HepG2 (cell line): ENCODE data around the gene CDK3. TPM values are rescaled to one million over a fixed set of nuclear protein-coding genes. Genes with fewer than 3 reads are reported as not detected.
A peak's percentile ranks its signal among the peaks of the same experiment; 100 is the strongest.

Source experiments
- CC2D1A ChIP-seq: sonication (generic); formaldehyde crosslinking; IDR thresholded peaks from 2 replicates; pipeline ENCODE4 v1.8.1; 2023; ENCODE audit warnings: mild to moderate bottlenecking, missing genetic modification reagents
- HNF1A ChIP-seq, 2 experiments: sonication (generic) in 1 of 2; formaldehyde crosslinking in 1 of 2; IDR thresholded peaks; 2 replicates each; pipeline versions ENCODE4 v1.4.0 to v1.6.1; 2016 to 2020; ENCODE audit warnings: borderline replicate concordance in 1 of 2, low read depth in 1 of 2, mild to moderate bottlenecking in 1 of 2, missing genetic modification reagents in 1 of 2
- IKZF5 ChIP-seq: IDR thresholded peaks from 2 replicates; pipeline ENCODE4 v1.6.1; 2018; ENCODE audit warnings: missing genetic modification reagents, mild to moderate bottlenecking, missing compliant biosample characterization
- PITX1 ChIP-seq: sonication (generic); formaldehyde crosslinking; IDR thresholded peaks from 2 replicates; pipeline ENCODE4 v1.5.1; 2020; ENCODE audit warnings: mild to moderate bottlenecking, missing genetic modification reagents
- PPARG ChIP-seq: conservative IDR thresholded peaks from 2 replicates; pipeline ENCODE4 v1.6.1; 2016; ENCODE audit warnings: missing biosample characterization, missing genetic modification reagents
- SKIL ChIP-seq: sonication (generic); formaldehyde crosslinking; IDR thresholded peaks from 2 replicates; pipeline ENCODE4 v1.8.0; 2022; ENCODE audit warnings: missing genetic modification reagents, mild to moderate bottlenecking, moderate library complexity, borderline replicate concordance
- SRSF9 ChIP-seq: fragments of 200-400 bp; formaldehyde crosslinking; IDR thresholded peaks from 2 replicates; pipeline ENCODE4 v1.6.1; 2018; ENCODE audit warnings: borderline replicate concordance, mild to moderate bottlenecking, low read depth, low read length; ENCODE audit not compliant: insufficient read depth, poor library complexity, severe bottlenecking
- TBX3 ChIP-seq: fragments of 450-650 bp; IDR thresholded peaks from 2 replicates; pipeline ENCODE4 v1.6.1; 2017; ENCODE audit warnings: antibody characterized with exemption, mild to moderate bottlenecking, inconsistent platforms, borderline replicate concordance
- ZKSCAN5 ChIP-seq: sonication (generic); formaldehyde crosslinking; IDR thresholded peaks from 2 replicates; pipeline ENCODE4 v1.5.1; 2020; ENCODE audit warnings: mild to moderate bottlenecking, missing genetic modification reagents
- ZNF543 ChIP-seq: sonication (generic); formaldehyde crosslinking; IDR thresholded peaks from 2 replicates; pipeline ENCODE4 v1.4.0; 2020; ENCODE audit warnings: mild to moderate bottlenecking, missing genetic modification reagents
- ZNF710 ChIP-seq: sonication (generic); formaldehyde crosslinking; IDR thresholded peaks from 2 replicates; pipeline ENCODE4 v1.5.0; 2020; ENCODE audit warnings: mild to moderate bottlenecking, missing genetic modification reagents, borderline replicate concordance
- ZNF720 ChIP-seq: sonication (generic); formaldehyde crosslinking; IDR thresholded peaks from 2 replicates; pipeline ENCODE4 v1.4.0; 2020; ENCODE audit warnings: missing genetic modification reagents
- ZNF777 ChIP-seq: sonication (generic); formaldehyde crosslinking; IDR thresholded peaks from 2 replicates; pipeline ENCODE4 v1.4.0; 2020; ENCODE audit warnings: missing genetic modification reagents
- ZNF800 ChIP-seq: sonication (generic); formaldehyde crosslinking; IDR thresholded peaks from 2 replicates; pipeline ENCODE4 v1.4.0; 2020; ENCODE audit warnings: missing genetic modification reagents
- polyA plus RNA-seq, 8 experiments: library from polyadenylated mRNA; depleted of rRNA in 3 of 8; stranded (reverse) in 7 of 8; unstranded in 1 of 8; fragments of >200 nt; fragmentation: Illumina TruSeq in 4 of 8; extraction: Trizol in 4 of 8; gene quantifications; 2 replicates each; pipeline versions ENCODE4 v1.2.1 to v1.2.3, GENCODE V29; 2011 to 2016; ENCODE audit warnings: low read depth in 4 of 8, missing spikeins in 1 of 8, mixed read lengths in 1 of 8; ENCODE audit not compliant: insufficient read depth in 1 of 8
- total RNA-seq, 5 experiments: library from RNA; depleted of rRNA; stranded (reverse); fragments of >200 nt; fragmentation: Illumina TruSeq; extraction: Trizol; gene quantifications; 2 replicates each; pipeline ENCODE4 v1.2.3, GENCODE V29; 2016; ENCODE audit warnings: low read depth in 1 of 5

The CDK3 gene
- total and polyA plus RNA-seq, 2 of the 13 experiments (the other 11 are each of a cell fraction or from before 2014, with no cell fraction given) = 5.8 to 11.4 TPM

GRCh38 chr17:75996665-75997590 is 3.7 kb upstream of the CDK3 start (continued):
- TF ChIP-seq ZNF777 (CRISPR knock-in tag) (0 out of 2 replicates have a peak, but pooled peaks have one; percentile 31), SKIL (CRISPR knock-in tag) (peak; percentile 85; the same call in 1 of the 2 replicates), ZNF720 (CRISPR knock-in tag) (peak; percentile 64; the same call in 1 of the 2 replicates), ZNF710 (peak; percentile 96; the same call in 1 of the 2 replicates), HNF1A (IDR thresholded peaks at IDR 0.05; ENCODE audit: low read depth) (no peak), HNF1A (CRISPR knock-in tag; IDR thresholded peaks at IDR 0.05; ENCODE audit: borderline replicate concordance) (peak; percentile 25; the same call in 1 of the 2 replicates), PPARG (CRISPR knock-in tag) (peak; percentile 99), SRSF9 (no peak), TBX3 (peak; percentile 43; the same call in 1 of the 2 replicates), IKZF5 (CRISPR knock-in tag) (peak; percentile 92), ZNF543 (CRISPR knock-in tag) (no peak), CC2D1A (CRISPR knock-in tag) (no peak), ZKSCAN5 (CRISPR knock-in tag) (peak; percentile 56), PITX1 (CRISPR knock-in tag) (peak; percentile 90), ZNF800 (CRISPR knock-in tag) (peak; percentile 51; the same call in 1 of the 2 replicates)
